Endothelial cell of umbilical vein (primary cell): ENCODE results near the gene PBOV1. TPM values are rescaled to one million over a fixed set of nuclear protein-coding genes. Genes with fewer than 3 reads are reported as not detected.

Source experiments
- BruUV-seq: library from RNA; stranded (reverse); fragments of 400-500 nt; replicated peaks from 2 replicates; lab custom pipeline; 2021; lab: Mats Ljungman, UMichigan
- CTCF ChIA-PET: fragments of 300-600, 350-600 bp; sonication (Branson Sonifier 250); formaldehyde crosslinking; loops from one replicate; lab custom pipeline; 2021; ENCODE audit warnings: antibody characterized with exemption, inconsistent platforms; lab: Charles Lee
- POLR2A ChIA-PET: fragments of 300-600, 350-600 bp; sonication (Branson Sonifier 250); formaldehyde crosslinking; loops from one replicate; lab custom pipeline; 2021; ENCODE audit warnings: antibody characterized with exemption, inconsistent platforms; lab: Charles Lee
- DNase-seq: peaks from one replicate; pipeline ENCODE4 v3.0.0-alpha.2; 2011; ENCODE audit warnings: low read depth, low spot score
- FAIRE-seq: peaks from 2 replicates; lab custom pipeline; 2011; peaks lifted over from hg19 to GRCh38; lab: Jason Lieb, UNC
- H2AFZ ChIP-seq: 2 replicates; pipeline ENCODE4 v1.6.0; 2012; ENCODE audit warnings: low read depth, low read length, control low read depth, inconsistent platforms
- H3K27ac ChIP-seq: 2 replicates; pipeline ENCODE4 v1.5.1; 2011; ENCODE audit warnings: low read depth, mild to moderate bottlenecking, control low read depth, low read length, moderate library complexity; ENCODE audit not compliant: insufficient read depth
- H3K27me3 ChIP-seq, 2 experiments: 2 replicates each; pipeline versions ENCODE4 v1.6.0 to v1.6.1; 2011; ENCODE audit warnings: low read length in 2 of 2, mixed read lengths in 1 of 2; ENCODE audit not compliant: control insufficient read depth in 2 of 2, insufficient read depth in 2 of 2
- H3K36me3 ChIP-seq, 2 experiments: 2 replicates in 1 of 2; 3 replicates in 1 of 2; pipeline ENCODE4 v1.5.1; 2011; ENCODE audit warnings: low read length in 2 of 2, mild to moderate bottlenecking in 1 of 2, moderate library complexity in 1 of 2; ENCODE audit not compliant: control insufficient read depth in 2 of 2, insufficient read depth in 2 of 2; ENCODE audit errors: extremely low read depth in 1 of 2
- H3K4me1 ChIP-seq: 3 replicates; pipeline ENCODE4 v1.5.1; 2011; ENCODE audit warnings: mild to moderate bottlenecking, low read length; ENCODE audit not compliant: control insufficient read depth, insufficient read depth; ENCODE audit errors: extremely low read depth
- H3K4me2 ChIP-seq: 2 replicates; pipeline ENCODE4 v1.6.1; 2011; ENCODE audit warnings: low read length, control low read depth, mixed read lengths; ENCODE audit not compliant: insufficient read depth
- H3K4me3 ChIP-seq, 3 experiments: fragments of 200-600 bp in 1 of 3; sonication (generic), shearing (Covaris generic) in 1 of 3; replicated peaks in 1 of 3; 2 replicates each; pipeline ENCODE4 v1.5.1; 2011 to 2016; ENCODE audit warnings: control low read depth in 3 of 3, low read length in 3 of 3, mild to moderate bottlenecking in 2 of 3, inconsistent platforms in 1 of 3, low read depth in 1 of 3, moderate library complexity in 1 of 3; ENCODE audit not compliant: insufficient read depth in 1 of 3
- H3K79me2 ChIP-seq: 2 replicates; pipeline ENCODE4 v1.6.0; 2012; ENCODE audit warnings: low read length, inconsistent platforms; ENCODE audit not compliant: control insufficient read depth, insufficient read depth
- H3K9ac ChIP-seq: replicated peaks from 2 replicates; pipeline ENCODE3; 2011; ENCODE audit warnings: low read length, control low read depth; ENCODE audit not compliant: insufficient read depth; ENCODE audit errors: extremely low read depth
- H3K9me1 ChIP-seq: replicated peaks from 3 replicates; pipeline ENCODE4 v1.6.0; 2011; ENCODE audit warnings: mild to moderate bottlenecking, low read length; ENCODE audit not compliant: control insufficient read depth, insufficient read depth; ENCODE audit errors: extremely low read depth
- H3K9me3 ChIP-seq: replicated peaks from 2 replicates; pipeline ENCODE4 v1.5.1; 2012; ENCODE audit warnings: low read length, inconsistent platforms; ENCODE audit not compliant: control insufficient read depth, insufficient read depth
- H4K20me1 ChIP-seq: replicated peaks from 2 replicates; pipeline ENCODE3; 2011; ENCODE audit warnings: mild to moderate bottlenecking, low read length; ENCODE audit not compliant: control insufficient read depth, insufficient read depth; ENCODE audit errors: extremely low read depth
- EZH2 ChIP-seq: IDR thresholded peaks from 2 replicates; pipeline ENCODE4 v1.6.1; 2012; ENCODE audit warnings: borderline replicate concordance, low read depth, mild to moderate bottlenecking, moderate library complexity, low read length, inconsistent platforms; ENCODE audit not compliant: severe bottlenecking
- FOS ChIP-seq: IDR thresholded peaks from 2 replicates; pipeline ENCODE4 v1.6.1; 2011; ENCODE audit warnings: mild to moderate bottlenecking, low read length, moderate library complexity, borderline replicate concordance; ENCODE audit not compliant: insufficient read depth
- GATA2 ChIP-seq: IDR thresholded peaks from 2 replicates; pipeline ENCODE4 v1.7.0; 2011; ENCODE audit warnings: low read depth, mild to moderate bottlenecking, moderate library complexity, mixed read lengths, low read length; ENCODE audit not compliant: insufficient read length, insufficient read depth
- JUN ChIP-seq: IDR thresholded peaks from 2 replicates; pipeline ENCODE4 v1.6.1; 2011; ENCODE audit warnings: borderline replicate concordance, low read depth; ENCODE audit not compliant: insufficient read length, insufficient read depth
- MYC ChIP-seq: IDR thresholded peaks from one replicate; pipeline ENCODE4 v1.6.1; 2011; ENCODE audit warnings: mild to moderate bottlenecking, low read depth, low read length
- POLR2A ChIP-seq: IDR thresholded peaks from 2 replicates; pipeline ENCODE4 v1.6.1; 2012; ENCODE audit warnings: low read depth, mild to moderate bottlenecking, control low read depth, low read length
- POLR2AphosphoS5 ChIP-seq: IDR thresholded peaks from 2 replicates; pipeline ENCODE4 v1.6.1; 2012; ENCODE audit warnings: low read depth, mild to moderate bottlenecking, control low read depth, low read length, moderate library complexity; ENCODE audit not compliant: insufficient read depth
- dilution Hi-C: fragments of 300-500 bp; cut with MboI; formaldehyde crosslinking; loops from one replicate; pipeline ENCODE4 v1.15.0; 2019; ENCODE audit warnings: low sequenced_read_pairs; ENCODE audit not compliant: extremely low pct_ligation_motif_present
- intact Hi-C: fragments of 100-400 bp; cut with micrococcal nuclease; formaldehyde crosslinking; loops from one replicate; pipeline ENCODE4 v1.10.0; 2022
- polyA plus RNA-seq, 4 experiments: library from polyadenylated mRNA; depleted of rRNA in 3 of 4; stranded (reverse) in 3 of 4; unstranded in 1 of 4; fragments of >200 nt; gene quantifications; 2 replicates each; pipeline versions ENCODE4 v1.2.1 to v1.2.3, GENCODE V29; 2011 to 2012; ENCODE audit warnings: missing spikeins in 1 of 4
- total RNA-seq: library from RNA; stranded (reverse); gene quantifications from 2 replicates; pipeline ENCODE4 v1.2.3, GENCODE V29; 2021
- TF ChIP-seq, protein P1 (sequence below): IDR thresholded peaks from 2 replicates; pipeline ENCODE4 v1.6.1; 2011; ENCODE audit not compliant: insufficient read depth, insufficient read length
- TF ChIP-seq, protein P2 (sequence below), 2 donors: IDR thresholded peaks; 1 replicate in 1 of 2; 2 replicates in 1 of 2; pipeline ENCODE4 v1.5.1; 2011; ENCODE audit warnings: low read length in 2 of 2, mild to moderate bottlenecking in 2 of 2, moderate library complexity in 2 of 2, control low read depth in 1 of 2, inconsistent platforms in 1 of 2, low read depth in 1 of 2; ENCODE audit not compliant: insufficient read depth in 1 of 2; ENCODE audit errors: extremely low read depth in 1 of 2

The PBOV1 gene
- total and polyA plus RNA-seq, 2 donors (not counting 3 experiments of a cell fraction or from before 2014, with no cell fraction given), result not detected

DNA sequence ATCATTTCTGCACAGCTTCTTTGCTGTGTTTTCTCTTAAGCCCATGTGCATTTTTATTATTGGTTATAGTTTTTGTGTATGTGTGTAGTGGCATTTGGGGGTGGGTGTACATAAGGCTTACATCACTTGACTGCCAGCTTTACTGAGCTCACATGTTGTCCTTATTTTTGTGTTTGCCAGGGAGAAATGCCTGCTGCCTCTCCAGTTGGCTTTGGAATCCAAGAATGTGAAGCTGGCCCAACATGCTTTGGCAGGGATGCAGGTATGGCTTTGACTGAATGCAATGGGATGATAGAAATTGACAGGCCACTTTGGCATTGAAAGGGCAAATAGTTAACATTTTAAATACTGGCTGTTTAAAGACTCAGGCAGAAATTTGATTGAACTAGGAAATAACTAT, 11.4 kb downstream of the PBOV1 start:
- no peaks in the 10 kb centered on the region for H3K36me3 ChIP-seq
- H3K4me2 ChIP-seq, result no peak overlapping the region
- ChIA-PET POLR2A (no interaction called here), CTCF (no interaction called here)
- intact Hi-C loops (no loop called here), dilution Hi-C loops (no loop called here)
- no peaks in the 10 kb centered on the region for H4K20me1 ChIP-seq
- TF ChIP-seq POLR2AphosphoS5 (no peak), EZH2 (no peak), FOS (no peak), POLR2A (no peak), GATA2 (no peak), JUN (no peak)
- TF ChIP-seq, protein P1, sequence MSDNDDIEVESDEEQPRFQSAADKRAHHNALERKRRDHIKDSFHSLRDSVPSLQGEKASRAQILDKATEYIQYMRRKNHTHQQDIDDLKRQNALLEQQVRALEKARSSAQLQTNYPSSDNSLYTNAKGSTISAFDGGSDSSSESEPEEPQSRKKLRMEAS, result no peak
- FAIRE-seq, result no peak
- no peaks in the 10 kb centered on the region for H3K4me1 ChIP-seq
- H2AFZ ChIP-seq, result no peak overlapping the region
- no peaks in the 10 kb centered on the region for H3K9me1 ChIP-seq
- no peaks in the 10 kb centered on the region for H3K27me3 ChIP-seq
- no peak for DNase-seq
- no peaks in the 10 kb centered on the region for H3K79me2 ChIP-seq
- no peak overlapping the region for H3K9ac ChIP-seq
- H3K4me3 ChIP-seq, result no peak overlapping the region
- no peaks in the 10 kb centered on the region for H3K9me3 ChIP-seq
- no TSS peak for BruUV-seq
- H3K27ac ChIP-seq, result no peak overlapping the region

DNA sequence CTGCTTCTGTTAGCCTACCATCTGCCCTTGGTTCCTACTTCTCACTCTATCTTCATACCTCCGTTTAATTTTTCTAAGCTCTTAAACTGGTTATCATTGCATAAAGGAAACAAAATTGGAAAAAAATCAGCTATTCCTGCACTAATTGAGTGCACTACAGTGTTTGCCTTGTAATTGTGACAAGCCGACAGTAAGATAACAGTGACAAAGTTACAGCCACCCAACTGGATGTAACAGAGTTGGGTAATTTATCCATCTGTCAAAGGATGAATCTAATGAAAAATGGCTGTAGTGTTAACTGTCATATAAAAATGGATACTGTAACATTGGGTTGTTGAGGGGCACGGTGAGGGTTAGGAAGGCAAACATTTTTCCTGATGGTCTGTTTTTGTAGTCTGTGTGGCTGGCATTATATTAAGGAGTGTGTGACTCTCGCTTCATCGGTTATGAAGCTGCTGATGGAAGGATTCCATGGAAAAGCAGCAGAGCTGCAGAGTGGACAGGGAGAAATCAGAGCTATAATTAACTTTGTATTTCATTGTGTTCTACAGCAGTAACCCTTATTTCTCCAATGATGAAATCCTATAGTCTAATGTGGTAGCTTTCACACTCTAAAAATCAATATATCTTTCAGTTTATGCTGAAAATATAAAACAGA, 12.7 kb downstream of the PBOV1 start:
- Histone ChIP-seq H3K9ac (no peak overlapping the region), H3K27me3 (no peaks in the 10 kb centered on the region), H3K9me3 (no peaks in the 10 kb centered on the region), H3K9me1 (no peaks in the 10 kb centered on the region), H3K4me2 (no peak overlapping the region), H4K20me1 (no peaks in the 10 kb centered on the region), H3K4me1 (no peaks in the 10 kb centered on the region), H3K27ac (no peak overlapping the region), H3K4me3 (no peak overlapping the region), H3K79me2 (no peaks in the 10 kb centered on the region), H3K36me3 (no peaks in the 10 kb centered on the region), H2AFZ (no peak overlapping the region)
- dilution Hi-C loops (no loop called here), intact Hi-C loops (no loop called here)
- no peak for FAIRE-seq
- ChIA-PET POLR2A (no interaction called here), CTCF (interaction anchor here (0.6 to 1.0 kb wide), 3 partner anchors 10 to 28 kb away, joined by 3 read pairs; no protein-coding TSS in a partner anchor)
- BruUV-seq, result no TSS peak
- TF ChIP-seq JUN (no peak), EZH2 (no peak), MYC (no peak), FOS (no peak), POLR2AphosphoS5 (no peak), POLR2A (no peak), GATA2 (no peak)
- TF ChIP-seq, protein P1, result no peak
- TF ChIP-seq, protein P2, sequence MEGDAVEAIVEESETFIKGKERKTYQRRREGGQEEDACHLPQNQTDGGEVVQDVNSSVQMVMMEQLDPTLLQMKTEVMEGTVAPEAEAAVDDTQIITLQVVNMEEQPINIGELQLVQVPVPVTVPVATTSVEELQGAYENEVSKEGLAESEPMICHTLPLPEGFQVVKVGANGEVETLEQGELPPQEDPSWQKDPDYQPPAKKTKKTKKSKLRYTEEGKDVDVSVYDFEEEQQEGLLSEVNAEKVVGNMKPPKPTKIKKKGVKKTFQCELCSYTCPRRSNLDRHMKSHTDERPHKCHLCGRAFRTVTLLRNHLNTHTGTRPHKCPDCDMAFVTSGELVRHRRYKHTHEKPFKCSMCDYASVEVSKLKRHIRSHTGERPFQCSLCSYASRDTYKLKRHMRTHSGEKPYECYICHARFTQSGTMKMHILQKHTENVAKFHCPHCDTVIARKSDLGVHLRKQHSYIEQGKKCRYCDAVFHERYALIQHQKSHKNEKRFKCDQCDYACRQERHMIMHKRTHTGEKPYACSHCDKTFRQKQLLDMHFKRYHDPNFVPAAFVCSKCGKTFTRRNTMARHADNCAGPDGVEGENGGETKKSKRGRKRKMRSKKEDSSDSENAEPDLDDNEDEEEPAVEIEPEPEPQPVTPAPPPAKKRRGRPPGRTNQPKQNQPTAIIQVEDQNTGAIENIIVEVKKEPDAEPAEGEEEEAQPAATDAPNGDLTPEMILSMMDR (IDR thresholded peaks at IDR 0.05; ENCODE audit: extremely low read depth in 1 of 2, insufficient read depth in 1 of 2, low read depth in 1 of 2, low read length in 2 of 2), result no peak
- DNase-seq, result no peak
